Neural cell (in vitro differentiated cells): ENCODE data around the gene SLC2A4.

Source experiments
- CTCF ChIP-seq: fragments of 450-650 bp; IDR thresholded peaks from 2 replicates; pipeline ENCODE4 v1.5.1; 2014; ENCODE audit warnings: antibody characterized with exemption, mild to moderate bottlenecking, moderate library complexity; ENCODE audit not compliant: poor library complexity, severe bottlenecking
- EP300 ChIP-seq: fragments of 450-650 bp; conservative IDR thresholded peaks from 2 replicates; pipeline ENCODE4 v1.6.1; 2014; ENCODE audit warnings: antibody characterized with exemption, mild to moderate bottlenecking, moderate library complexity; ENCODE audit not compliant: poor library complexity, severe bottlenecking
- POLR2AphosphoS5 ChIP-seq: IDR thresholded peaks from 2 replicates; pipeline ENCODE4 v1.6.1; 2012
- RAD21 ChIP-seq: fragments of 450-650 bp; conservative IDR thresholded peaks from 2 replicates; pipeline ENCODE4 v1.6.1; 2014; ENCODE audit warnings: antibody characterized with exemption, mild to moderate bottlenecking, moderate library complexity
- REST ChIP-seq: IDR thresholded peaks from 2 replicates; pipeline ENCODE4 v1.6.1; 2012; ENCODE audit warnings: borderline replicate concordance
- SMC3 ChIP-seq: fragments of 450-650 bp; conservative IDR thresholded peaks from 2 replicates; pipeline ENCODE4 v1.6.1; 2014; ENCODE audit warnings: antibody characterized with exemption, mild to moderate bottlenecking, moderate library complexity; ENCODE audit not compliant: poor library complexity

GRCh38 chr17:7326186-7326585, 44.7 kb downstream of the SLC2A4 start:
- no peak for TF ChIP-seq EP300
- no peak for TF ChIP-seq CTCF
- no peak for TF ChIP-seq POLR2AphosphoS5
- TF ChIP-seq RAD21, result no peak
- no peak for TF ChIP-seq REST
- no peak for TF ChIP-seq SMC3
